Lung (tissue), 12 donors: ENCODE data around the gene ERP44. TPM values are rescaled to one million over a fixed set of nuclear protein-coding genes. Genes with fewer than 3 reads are reported as not detected.

ENCODE experiments used
- ATAC-seq: fragments of 200-7000 bp; cut with Tn5 transposase; one replicate; pipeline ENCODE4 v1.9.1; 2020; ENCODE audit warnings: moderate number of reproducible peaks; ENCODE audit not compliant: insufficient read depth, low FRiP score
- DNase-seq, 3 donors: peaks; one replicate each; pipeline ENCODE4 v3.0.0-alpha.2; 2013 to 2017
- H3K27ac ChIP-seq, 2 donors: one replicate each; pipeline ENCODE4 v1.5.1; 2013; ENCODE audit warnings: mild to moderate bottlenecking in 2 of 2, moderate library complexity in 2 of 2, control low read depth in 1 of 2, inconsistent platforms in 1 of 2, low read depth in 1 of 2, low read length in 1 of 2
- H3K27me3 ChIP-seq, 3 donors: one replicate each; pipeline ENCODE4 v1.5.1; 2013; ENCODE audit warnings: low read length in 2 of 3; ENCODE audit not compliant: control insufficient read depth in 3 of 3, insufficient read depth in 3 of 3
- H3K36me3 ChIP-seq, 4 donors: one replicate each; pipeline ENCODE4 v1.5.1; 2013; ENCODE audit warnings: low read length in 4 of 4, mild to moderate bottlenecking in 1 of 4, moderate library complexity in 1 of 4; ENCODE audit not compliant: control insufficient read depth in 4 of 4, insufficient read depth in 4 of 4
- H3K4me1 ChIP-seq, 5 donors: one replicate each; pipeline ENCODE4 v1.5.1; 2013; ENCODE audit warnings: low read length in 5 of 5, mild to moderate bottlenecking in 2 of 5, moderate library complexity in 1 of 5; ENCODE audit not compliant: control insufficient read depth in 5 of 5, insufficient read depth in 5 of 5
- H3K4me3 ChIP-seq: one replicate; pipeline ENCODE4 v1.5.1; 2013; ENCODE audit warnings: mild to moderate bottlenecking, control low read depth, moderate library complexity
- H3K9ac ChIP-seq, 2 donors: one replicate each; pipeline ENCODE4 v1.5.1; 2013; ENCODE audit warnings: low read length in 2 of 2, control low read depth in 1 of 2; ENCODE audit not compliant: insufficient read depth in 1 of 2
- H3K9me3 ChIP-seq, 4 donors: one replicate each; pipeline ENCODE4 v1.5.1; 2013; ENCODE audit warnings: low read length in 3 of 4, mild to moderate bottlenecking in 1 of 4, moderate library complexity in 1 of 4; ENCODE audit not compliant: control insufficient read depth in 4 of 4, insufficient read depth in 3 of 4
- CTCF ChIP-seq: IDR thresholded peaks from 2 replicates; pipeline ENCODE4 v1.5.1; 2012; ENCODE audit warnings: mild to moderate bottlenecking; ENCODE audit errors: control extremely low read depth, extremely low read depth
- WGBS, 2 donors: extraction: QIAGEN DNeasy Blood & Tissue Kit; methylation state at CpG; one replicate each; pipeline ENCODE4 v1.1.7; 2013; 5-methylcytosine and 5-hydroxymethylcytosine counted together
- polyA plus RNA-seq, 2 donors: library from polyadenylated mRNA; stranded (reverse); fragments of 200-250 nt; gene quantifications; one replicate each; pipeline ENCODE4 v1.2.1, GENCODE V29; 2013
- total RNA-seq, 2 donors: library from RNA; depleted of rRNA in 1 of 2; stranded (reverse); fragments of >200 nt in 1 of 2; gene quantifications; one replicate each; pipeline ENCODE4 v1.2.1, GENCODE V29; 2014 to 2021
- donor health status: control.
- donor health status: control.
- donor health status: Bipolar disorder and iron deficiency.
- donor health status: healthy.
- donor health status: DM: yes; HTN: yes; CAD: no.

ERP44 gene
- total and polyA plus RNA-seq, 4 donors: 22.6 to 27.6 (median 27.0) TPM

GRCh38 chr9:99954819-99955218, 144.0 kb downstream of the ERP44 start:
- H3K9ac ChIP-seq: no peak overlapping the region
- H3K36me3 ChIP-seq: peaks cover 0 to 9% (median 3%) of the 10 kb centered on the region in 4 donors
- no peak for DNase-seq
- H3K27me3 ChIP-seq: no peaks in the 10 kb centered on the region
- H3K4me3 ChIP-seq: no peak overlapping the region
- peaks cover 0 to 6% (median 0%) of the 10 kb centered on the region in 5 donors for H3K4me1 ChIP-seq
- H3K9me3 ChIP-seq: peaks cover 0 to 1% (median 0%) of the 10 kb centered on the region in 4 donors
- no peak for TF ChIP-seq CTCF
- no peak for ATAC-seq
- no peak overlapping the region for H3K27ac ChIP-seq
- 88 to 100% methylated on average over 1 of the region's 1 CpG for WGBS, 2 donors

- ATAC-seq (no peak), DNase-seq (no peak)
- no peaks in the 10 kb centered on the region for H3K27me3 ChIP-seq
- no peak overlapping the region for H3K4me3 ChIP-seq
- no peak overlapping the region for H3K9ac ChIP-seq
- H3K9me3 ChIP-seq: peaks cover 0 to 1% (median 0%) of the 10 kb centered on the region in 4 donors
- WGBS, 2 donors: 70% methylated on average over 3 of the region's 3 CpGs
- no peak for TF ChIP-seq CTCF
- peaks cover 0 to 9% (median 2%) of the 10 kb centered on the region in 4 donors for H3K36me3 ChIP-seq
- no peak overlapping the region for H3K27ac ChIP-seq
- peaks cover 0 to 6% (median 0%) of the 10 kb centered on the region in 5 donors for H3K4me1 ChIP-seq
These were observed 144.8 kb downstream of the ERP44 start for GRCh38 chr9:99953861-99954507.

- no peaks in the 10 kb centered on the region for H3K4me1 ChIP-seq
- no peak for ATAC-seq
These were observed 149.9 kb downstream of the ERP44 start for GRCh38 chr9:99948896-99949295.

More at GRCh38 chr9:99948896-99949295, 149.9 kb downstream of the ERP44 start:
- Histone ChIP-seq H3K36me3 (peaks cover 0 to 6% (median 2%) of the 10 kb centered on the region in 4 donors), H3K9ac (no peak overlapping the region), H3K4me3 (no peak overlapping the region), H3K9me3 (peaks cover 0 to 1% (median 0%) of the 10 kb centered on the region in 4 donors), H3K27me3 (no peaks in the 10 kb centered on the region), H3K27ac (no peak overlapping the region)
- TF ChIP-seq CTCF: no peak
- DNase-seq: peak in 2 of 3 donors; percentile 13 to 49
